Limb (tissue), 2 donors: Measurements from ENCODE around the gene FCHSD2.

Experiments used
- DNase-seq, 2 donors: peaks; one replicate each; pipeline ENCODE4 v3.0.0-alpha.2; 2016; ENCODE audit errors: extremely low spot score in 2 of 2

Gene FCHSD2

GRCh38 chr11:73142128-73142377 is at the start of gene FCHSD2:
Gene FCHSD2 (minus strand): TSS chr11:73142318. CDS start chr11:73141877, 441 bp downstream.
- no peak for DNase-seq

GRCh38 chr11:73191151-73191550 is 49.0 kb upstream of the FCHSD2 start:
- no peak for DNase-seq

- DNase-seq: no peak
Observed at GRCh38 chr11:73190557-73190885, 48.4 kb upstream of the FCHSD2 start.

- no peak for DNase-seq
Observed at GRCh38 chr11:73189723-73190556, 47.8 kb upstream of the FCHSD2 start.

GRCh38 chr11:73189315-73189714 is 47.2 kb upstream of the FCHSD2 start:
- no peak for DNase-seq

- no peak for DNase-seq
Observed at GRCh38 chr11:73188301-73188700, 46.2 kb upstream of the FCHSD2 start.

GRCh38 chr11:73187854-73188253 is 45.7 kb upstream of the FCHSD2 start:
- DNase-seq: no peak

- no peak for DNase-seq
Observed at GRCh38 chr11:73186886-73187285, 44.8 kb upstream of the FCHSD2 start.

GRCh38 chr11:73186294-73186850 is 44.3 kb upstream of the FCHSD2 start:
- no peak for DNase-seq

GRCh38 chr11:73185680-73186293 is 43.7 kb upstream of the FCHSD2 start:
- DNase-seq: no peak

GRCh38 chr11:73184953-73185671 is 43.0 kb upstream of the FCHSD2 start:
- peak in 1 of 2 donors; percentile 54 for DNase-seq

GRCh38 chr11:73182824-73183321 is 40.8 kb upstream of the FCHSD2 start:
- no peak for DNase-seq

GRCh38 chr11:73178681-73179080 is 36.6 kb upstream of the FCHSD2 start:
- no peak for DNase-seq

GRCh38 chr11:73177778-73178539 is 35.8 kb upstream of the FCHSD2 start:
- DNase-seq: peak; percentile 76 to 87

GRCh38 chr11:73177380-73177777 is 35.3 kb upstream of the FCHSD2 start:
- peak in 1 of 2 donors; percentile 64 for DNase-seq

GRCh38 chr11:73176874-73177155 is 34.7 kb upstream of the FCHSD2 start:
- no peak for DNase-seq

GRCh38 chr11:73176145-73176873 is 34.2 kb upstream of the FCHSD2 start:
- no peak for DNase-seq

- no peak for DNase-seq
Observed at GRCh38 chr11:73175551-73176144, 33.5 kb upstream of the FCHSD2 start.

- no peak for DNase-seq
Observed at GRCh38 chr11:73174495-73174791, 32.3 kb upstream of the FCHSD2 start.

- no peak for DNase-seq
Observed at GRCh38 chr11:73173755-73174494, 31.8 kb upstream of the FCHSD2 start.
